ENCODE measurements around the gene SMPD3.

GRCh38 chr16:68414581-68414980, 33.7 kb downstream of the SMPD3 start:
- TF ChIP-seq CEBPB (IDR thresholded peaks at IDR 0.05), result no peak
- TF ChIP-seq, protein P1, sequence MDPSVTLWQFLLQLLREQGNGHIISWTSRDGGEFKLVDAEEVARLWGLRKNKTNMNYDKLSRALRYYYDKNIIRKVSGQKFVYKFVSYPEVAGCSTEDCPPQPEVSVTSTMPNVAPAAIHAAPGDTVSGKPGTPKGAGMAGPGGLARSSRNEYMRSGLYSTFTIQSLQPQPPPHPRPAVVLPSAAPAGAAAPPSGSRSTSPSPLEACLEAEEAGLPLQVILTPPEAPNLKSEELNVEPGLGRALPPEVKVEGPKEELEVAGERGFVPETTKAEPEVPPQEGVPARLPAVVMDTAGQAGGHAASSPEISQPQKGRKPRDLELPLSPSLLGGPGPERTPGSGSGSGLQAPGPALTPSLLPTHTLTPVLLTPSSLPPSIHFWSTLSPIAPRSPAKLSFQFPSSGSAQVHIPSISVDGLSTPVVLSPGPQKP (IDR thresholded peaks at IDR 0.05; ENCODE audit: low read depth, low read length), result no peak
- no peak for TF ChIP-seq CTCF (IDR thresholded peaks at IDR 0.05)
